ENCODE measurements around the gene NOL11. TPM values are rescaled to one million over a fixed set of nuclear protein-coding genes. Genes with fewer than 3 reads are reported as not detected.

NOL11 gene
- polyA plus RNA-seq, 3 donors: 5.2 to 11.4 (median 6.1) TPM

DNA sequence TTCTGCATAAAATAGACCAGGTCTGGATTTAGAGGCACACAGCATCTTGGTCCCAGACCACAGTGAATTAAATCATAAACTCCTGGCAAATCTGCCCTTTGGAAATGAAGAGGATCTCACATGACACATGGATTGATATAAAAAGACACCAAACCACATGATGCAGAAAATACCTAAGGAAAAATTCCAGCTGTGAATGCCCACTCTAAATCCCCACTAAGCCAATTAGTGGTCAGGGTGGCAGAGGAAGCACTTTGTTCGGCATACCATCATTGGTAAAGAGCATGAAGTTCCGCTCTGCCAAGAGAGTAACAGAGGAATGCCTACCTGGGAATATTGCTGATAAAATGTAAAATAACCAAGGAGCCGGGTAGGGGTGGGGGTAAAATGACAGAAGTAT is 32.4 kb upstream of the NOL11 start:
- no peaks in the 10 kb centered on the region for H4K20me1 ChIP-seq (ENCODE audit: insufficient read depth, low read length)
- no peak overlapping the region for H3K27ac ChIP-seq (ENCODE audit: low read depth in 1 of 2, low read length in 2 of 2)
- no peaks in the 10 kb centered on the region for H3K4me1 ChIP-seq (ENCODE audit: control insufficient read depth in 1 of 2, insufficient read depth in 2 of 2, low read length in 2 of 2)
- no peak overlapping the region for H2AFZ ChIP-seq (ENCODE audit: insufficient read depth, low read depth, low read length, poor library complexity, severe bottlenecking)
- Mint-ChIP-seq H3K27me3 (ENCODE audit: low read depth in 3 of 3) (peaks cover 0 to 3% (median 0%) of the 10 kb centered on the region in 3 donors), H3K9me3 (no peaks in the 10 kb centered on the region), H3K4me3 (no peak overlapping the region), H3K27ac (no peak overlapping the region), H3K4me1 (peaks cover 6% of the 10 kb centered on the region), H3K36me3 (peaks cover 11 to 19% of the 10 kb centered on the region in 2 donors)
- H3K27me3 ChIP-seq (ENCODE audit: control insufficient read depth in 2 of 2, insufficient read depth in 2 of 2, low read length in 2 of 2): no peaks in the 10 kb centered on the region
- H3K9ac ChIP-seq (ENCODE audit: insufficient read depth, low read length, poor library complexity, severe bottlenecking): no peak overlapping the region
- intact Hi-C loops (cut with micrococcal nuclease): loop anchor here in 1 of 2 donors (5.0 kb wide), 1 partner anchor 313 kb away; no protein-coding TSS in a partner anchor
- H3K4me2 ChIP-seq (replicated peaks; ENCODE audit: extremely low read depth, low read length, poor library complexity, severe bottlenecking): no peak overlapping the region
- WGBS (ENCODE audit: insufficient coverage): 100% methylated on average over 2 of the region's 3 CpGs
- no peak for DNase-seq
- TF ChIP-seq, protein P1, sequence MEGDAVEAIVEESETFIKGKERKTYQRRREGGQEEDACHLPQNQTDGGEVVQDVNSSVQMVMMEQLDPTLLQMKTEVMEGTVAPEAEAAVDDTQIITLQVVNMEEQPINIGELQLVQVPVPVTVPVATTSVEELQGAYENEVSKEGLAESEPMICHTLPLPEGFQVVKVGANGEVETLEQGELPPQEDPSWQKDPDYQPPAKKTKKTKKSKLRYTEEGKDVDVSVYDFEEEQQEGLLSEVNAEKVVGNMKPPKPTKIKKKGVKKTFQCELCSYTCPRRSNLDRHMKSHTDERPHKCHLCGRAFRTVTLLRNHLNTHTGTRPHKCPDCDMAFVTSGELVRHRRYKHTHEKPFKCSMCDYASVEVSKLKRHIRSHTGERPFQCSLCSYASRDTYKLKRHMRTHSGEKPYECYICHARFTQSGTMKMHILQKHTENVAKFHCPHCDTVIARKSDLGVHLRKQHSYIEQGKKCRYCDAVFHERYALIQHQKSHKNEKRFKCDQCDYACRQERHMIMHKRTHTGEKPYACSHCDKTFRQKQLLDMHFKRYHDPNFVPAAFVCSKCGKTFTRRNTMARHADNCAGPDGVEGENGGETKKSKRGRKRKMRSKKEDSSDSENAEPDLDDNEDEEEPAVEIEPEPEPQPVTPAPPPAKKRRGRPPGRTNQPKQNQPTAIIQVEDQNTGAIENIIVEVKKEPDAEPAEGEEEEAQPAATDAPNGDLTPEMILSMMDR (IDR thresholded peaks at IDR 0.05): no peak
- H3K79me2 ChIP-seq (ENCODE audit: insufficient read depth, low read length): no peaks in the 10 kb centered on the region
- H3K36me3 ChIP-seq (replicated peaks in 1 of 2; ENCODE audit: control insufficient read depth in 1 of 2, insufficient read depth in 2 of 2, low read length in 2 of 2): peaks cover 4 to 12% of the 10 kb centered on the region in 2 donors
- no peak overlapping the region for H3K4me3 ChIP-seq (replicated peaks in 1 of 3; ENCODE audit: low read depth in 2 of 3, low read length in 3 of 3)
- H3K9me3 ChIP-seq (replicated peaks in 1 of 2; ENCODE audit: control insufficient read depth in 1 of 2, insufficient read depth in 1 of 2, low read length in 2 of 2): no peaks in the 10 kb centered on the region

DNA sequence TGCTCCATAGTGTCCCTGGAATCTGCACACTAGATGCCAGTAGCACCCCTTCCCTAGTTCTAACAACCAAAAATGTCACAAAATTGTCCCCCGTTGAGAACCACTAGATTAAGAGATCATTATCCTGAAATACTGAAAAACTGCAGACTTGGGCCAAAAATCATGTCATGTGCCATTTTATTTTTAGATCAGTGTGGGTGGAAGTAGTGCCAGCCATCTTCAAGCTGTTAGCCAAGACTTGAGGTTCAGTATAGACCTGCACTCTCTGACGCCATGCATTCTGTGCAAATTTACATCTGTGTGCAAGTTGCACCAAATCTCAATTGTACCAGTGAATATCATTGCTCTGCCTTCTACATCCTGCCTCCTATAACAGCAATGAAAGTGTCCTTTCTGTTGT is 31.5 kb upstream of the NOL11 start:
- Mint-ChIP-seq H3K27me3 (ENCODE audit: low read depth in 3 of 3) (peaks cover 0 to 3% (median 0%) of the 10 kb centered on the region in 3 donors), H3K9me3 (no peaks in the 10 kb centered on the region), H3K27ac (no peak overlapping the region), H3K4me1 (peaks cover 6% of the 10 kb centered on the region), H3K36me3 (peaks cover 11 to 15% of the 10 kb centered on the region in 2 donors), H3K4me3 (no peak overlapping the region)
- H3K27ac ChIP-seq (ENCODE audit: low read depth in 1 of 2, low read length in 2 of 2): no peak overlapping the region
- no peaks in the 10 kb centered on the region for H3K27me3 ChIP-seq (ENCODE audit: control insufficient read depth in 2 of 2, insufficient read depth in 2 of 2, low read length in 2 of 2)
- H3K4me1 ChIP-seq (ENCODE audit: control insufficient read depth in 1 of 2, insufficient read depth in 2 of 2, low read length in 2 of 2): no peaks in the 10 kb centered on the region
- no peak for DNase-seq
- no peak overlapping the region for H3K9ac ChIP-seq (ENCODE audit: insufficient read depth, low read length, poor library complexity, severe bottlenecking)
- 50% methylated on average over 1 of the region's 2 CpGs for WGBS (ENCODE audit: insufficient coverage)
- no peaks in the 10 kb centered on the region for H3K79me2 ChIP-seq (ENCODE audit: insufficient read depth, low read length)
- intact Hi-C loops (cut with micrococcal nuclease): loop anchor here in 1 of 2 donors (5.0 kb wide), 1 partner anchor 314 kb away; no protein-coding TSS in a partner anchor
- no peak overlapping the region for H3K4me2 ChIP-seq (replicated peaks; ENCODE audit: extremely low read depth, low read length, poor library complexity, severe bottlenecking)
- TF ChIP-seq, protein P1 (IDR thresholded peaks at IDR 0.05): no peak
- no peaks in the 10 kb centered on the region for H4K20me1 ChIP-seq (ENCODE audit: insufficient read depth, low read length)
- no peaks in the 10 kb centered on the region for H3K9me3 ChIP-seq (replicated peaks in 1 of 2; ENCODE audit: control insufficient read depth in 1 of 2, insufficient read depth in 1 of 2, low read length in 2 of 2)
- H3K4me3 ChIP-seq (replicated peaks in 1 of 3; ENCODE audit: low read depth in 2 of 3, low read length in 3 of 3): no peak overlapping the region
- no peak overlapping the region for H2AFZ ChIP-seq (ENCODE audit: insufficient read depth, low read depth, low read length, poor library complexity, severe bottlenecking)
- peaks cover 4 to 12% of the 10 kb centered on the region in 2 donors for H3K36me3 ChIP-seq (replicated peaks in 1 of 2; ENCODE audit: control insufficient read depth in 1 of 2, insufficient read depth in 2 of 2, low read length in 2 of 2)
